DMS 273 treated with DMSO at 0.1 percent for 48 hours (cell line): ENCODE data around the gene SIVA1.
"Not testable (repeated sequence)": the region's sequence is repeated elsewhere in the genome, so short reads cannot be mapped to it uniquely, and the experiment has no call there.

ENCODE experiments used
- DNase-seq: peaks from one replicate; lab custom pipeline; 2025; lab: John Stamatoyannopoulos, UW

Gene SIVA1

DNA sequence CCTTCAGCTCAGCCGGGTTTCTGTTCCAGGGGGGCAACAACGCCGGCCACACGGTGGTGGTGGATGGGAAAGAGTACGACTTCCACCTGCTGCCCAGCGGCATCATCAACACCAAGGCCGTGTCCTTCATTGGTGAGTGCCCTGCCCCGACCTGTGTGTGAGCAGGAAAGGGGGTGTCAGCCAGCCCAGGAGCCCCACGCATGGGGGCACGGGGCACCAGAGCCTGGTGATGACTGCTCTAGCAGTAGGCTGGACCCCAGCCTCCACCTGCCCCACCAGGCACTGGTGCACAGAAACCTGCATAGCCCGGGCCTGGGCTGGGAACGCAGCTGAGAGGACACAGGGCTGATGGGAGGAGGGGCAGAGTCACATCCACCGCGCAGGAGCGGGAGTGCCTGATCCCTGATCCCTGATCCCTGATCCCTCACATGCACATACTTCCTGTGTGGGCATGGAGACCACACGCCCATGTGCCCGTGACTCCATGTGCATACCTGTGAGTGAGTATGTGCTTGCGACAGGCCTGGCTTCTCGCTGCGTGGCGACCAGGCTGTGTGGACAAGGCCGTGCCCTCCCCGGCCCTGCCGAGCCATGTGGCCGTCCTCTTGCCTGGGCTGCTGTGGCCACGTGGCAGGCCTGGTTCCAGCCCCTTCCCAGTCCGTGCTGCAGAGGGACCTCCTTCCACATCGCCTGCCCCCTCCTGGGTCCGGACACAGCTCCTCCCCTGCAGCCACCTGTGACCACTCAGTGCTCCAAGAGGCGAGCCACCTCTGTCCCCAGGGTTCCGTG is 17.8 kb upstream of the SIVA1 start:
- DNase-seq = no peak

DNA sequence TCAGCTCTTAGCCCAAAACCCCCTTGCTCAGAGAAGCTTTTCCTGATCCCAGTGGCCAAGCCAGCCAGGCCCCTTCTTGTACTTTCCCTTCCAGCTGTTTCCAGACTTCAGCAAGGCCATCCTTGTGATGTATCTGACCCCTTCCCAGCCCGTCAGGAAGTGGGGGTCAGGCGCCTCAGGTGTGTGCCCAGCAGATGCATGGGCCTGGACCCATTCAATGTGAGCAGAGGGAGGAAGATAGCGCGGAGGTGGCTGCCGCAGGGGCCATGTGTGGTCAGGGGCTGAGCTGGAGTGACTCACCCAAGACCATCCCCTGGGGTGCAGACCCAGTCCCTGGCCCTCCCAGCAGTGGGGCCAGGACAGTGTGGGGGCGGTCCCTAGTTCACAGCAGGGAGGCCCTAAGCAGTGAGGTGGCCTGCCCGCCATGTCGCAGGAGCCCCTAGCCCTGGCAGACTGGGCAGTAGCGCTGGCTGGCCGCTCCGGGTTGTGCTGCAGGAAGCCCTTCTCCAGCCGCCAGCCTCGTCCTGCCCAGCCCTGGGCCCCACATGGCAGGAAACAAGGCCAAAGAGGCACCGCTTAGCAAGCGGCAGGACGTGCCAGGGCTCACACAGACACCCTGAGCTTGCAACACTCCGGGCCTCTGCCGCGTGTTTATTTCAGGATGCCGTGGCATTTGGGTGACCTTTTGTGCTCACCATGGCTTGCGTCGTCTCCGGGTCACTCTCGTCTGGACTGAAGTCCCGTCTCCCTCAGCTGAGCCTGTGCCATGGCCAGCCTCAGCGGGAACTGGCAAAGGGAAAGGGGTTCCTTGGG is 16.9 kb upstream of the SIVA1 start:
- DNase-seq = no peak

GRCh38 chr14:104738375-104739019 is 14.4 kb upstream of the SIVA1 start:
- no peak for DNase-seq

DNA sequence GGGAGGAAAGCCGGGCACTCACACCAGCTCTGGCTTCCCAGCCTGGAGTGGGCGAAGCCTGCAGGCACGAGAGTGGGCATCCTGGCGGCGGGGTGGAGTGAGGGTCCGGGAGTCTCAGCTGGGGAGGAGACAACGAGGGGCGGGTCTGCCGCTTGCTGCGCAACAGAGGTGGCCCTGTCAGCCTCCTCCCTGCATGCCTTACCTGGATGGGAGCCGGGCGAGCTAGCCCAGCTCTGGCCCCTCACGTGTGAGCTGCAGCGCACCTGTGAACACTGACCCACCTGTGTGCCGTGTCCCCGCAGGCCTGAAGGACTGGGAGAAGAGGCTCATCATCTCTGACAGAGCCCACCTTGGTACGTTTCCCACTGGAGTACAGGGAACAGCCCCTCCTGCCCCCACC is 13.9 kb upstream of the SIVA1 start:
- DNase-seq = no peak

GRCh38 chr14:104739546-104740516 is 13.1 kb upstream of the SIVA1 start:
- no peak for DNase-seq

- DNase-seq = no peak
Observed at GRCh38 chr14:104741108-104741802, 11.7 kb upstream of the SIVA1 start.

DNA sequence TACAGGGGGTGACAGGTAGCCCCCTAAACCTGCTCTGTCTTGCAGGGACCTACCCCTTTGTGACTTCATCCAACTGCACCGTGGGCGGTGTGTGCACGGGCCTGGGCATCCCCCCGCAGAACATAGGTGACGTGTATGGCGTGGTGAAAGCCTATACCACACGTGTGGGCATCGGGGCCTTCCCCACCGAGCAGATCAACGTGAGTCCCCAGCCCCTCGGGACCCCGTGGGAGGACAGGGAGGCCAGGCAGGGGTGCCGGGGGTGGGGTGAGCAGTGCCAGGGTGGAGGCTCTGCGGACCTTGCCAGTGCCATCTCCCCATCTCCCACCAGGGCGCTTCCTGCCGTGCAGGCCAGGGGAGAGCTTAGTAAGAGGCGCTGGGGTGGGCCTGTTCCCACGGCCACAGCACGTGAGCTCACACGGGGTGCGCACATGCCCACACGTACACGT is 11.1 kb upstream of the SIVA1 start:
- DNase-seq = no peak

DNA sequence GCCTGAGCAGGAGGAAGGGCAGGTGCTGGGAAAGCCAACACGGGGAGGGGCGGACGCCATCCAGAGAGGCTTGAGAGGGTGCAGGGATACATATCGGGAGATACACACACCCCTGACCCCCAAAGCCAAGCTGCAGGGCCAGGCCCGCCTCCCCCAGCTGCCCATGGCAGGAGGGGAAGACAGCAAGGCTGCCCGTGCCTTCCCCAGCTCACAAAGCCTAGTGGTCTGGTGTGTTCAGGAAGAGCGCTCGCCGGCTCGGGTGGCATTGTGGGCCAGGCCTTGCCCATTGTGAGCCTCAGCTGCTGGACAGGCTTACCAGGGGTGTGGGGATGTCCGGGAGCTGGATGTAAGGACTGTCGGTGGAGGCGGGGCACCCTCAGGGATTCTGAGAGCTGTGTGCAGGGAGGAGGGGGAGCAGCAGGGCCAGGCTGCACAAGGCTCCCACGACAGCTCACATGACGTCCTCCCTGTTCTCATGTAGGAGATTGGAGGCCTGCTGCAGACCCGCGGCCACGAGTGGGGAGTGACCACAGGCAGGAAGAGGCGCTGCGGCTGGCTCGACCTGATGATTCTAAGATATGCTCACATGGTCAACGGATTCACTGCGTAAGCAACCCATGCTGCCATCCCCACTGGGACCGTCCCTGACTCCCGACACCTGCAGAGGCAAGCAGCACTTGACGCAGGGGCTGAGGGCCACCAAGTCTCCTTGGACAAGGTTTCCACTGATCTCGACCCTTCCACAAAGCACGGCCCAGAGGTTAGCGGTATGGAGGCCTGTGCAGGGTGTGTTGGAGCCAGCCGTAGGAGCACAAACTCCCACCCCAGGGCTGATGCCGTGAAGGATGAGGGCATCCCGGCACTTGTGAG is 10.1 kb upstream of the SIVA1 start:
- DNase-seq = no peak

- no peak for DNase-seq
Observed at GRCh38 chr14:104743461-104744380, 9.2 kb upstream of the SIVA1 start.

GRCh38 chr14:104744484-104744883 is 8.5 kb upstream of the SIVA1 start:
- DNase-seq = no peak

DNA sequence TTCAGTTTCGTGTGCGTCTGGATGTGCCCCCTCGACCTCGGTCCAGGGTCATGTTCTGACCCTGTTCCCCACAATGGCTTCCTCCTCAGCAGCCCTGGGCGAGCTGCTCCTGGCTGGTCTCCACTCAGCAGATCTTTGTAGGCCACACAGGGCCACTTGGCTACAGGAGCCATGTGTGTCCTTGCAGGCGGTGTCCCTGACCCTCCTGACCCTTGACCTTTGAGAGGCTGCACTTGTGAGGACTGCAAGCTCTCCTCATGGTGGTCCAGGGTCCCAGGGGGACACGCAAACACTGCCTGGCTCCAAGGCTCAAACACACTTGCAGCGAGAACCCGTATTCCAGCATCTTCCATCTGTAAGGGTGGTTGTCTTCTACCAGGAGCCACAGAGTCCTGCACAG is 7.5 kb upstream of the SIVA1 start:
- DNase-seq = no peak

- no peak for DNase-seq
Observed at GRCh38 chr14:104746071-104746545, 6.8 kb upstream of the SIVA1 start.

GRCh38 chr14:104746934-104747481 is 5.9 kb upstream of the SIVA1 start:
- no peak for DNase-seq

- no peak for DNase-seq
Observed at GRCh38 chr14:104747876-104748275, 5.1 kb upstream of the SIVA1 start.

DNA sequence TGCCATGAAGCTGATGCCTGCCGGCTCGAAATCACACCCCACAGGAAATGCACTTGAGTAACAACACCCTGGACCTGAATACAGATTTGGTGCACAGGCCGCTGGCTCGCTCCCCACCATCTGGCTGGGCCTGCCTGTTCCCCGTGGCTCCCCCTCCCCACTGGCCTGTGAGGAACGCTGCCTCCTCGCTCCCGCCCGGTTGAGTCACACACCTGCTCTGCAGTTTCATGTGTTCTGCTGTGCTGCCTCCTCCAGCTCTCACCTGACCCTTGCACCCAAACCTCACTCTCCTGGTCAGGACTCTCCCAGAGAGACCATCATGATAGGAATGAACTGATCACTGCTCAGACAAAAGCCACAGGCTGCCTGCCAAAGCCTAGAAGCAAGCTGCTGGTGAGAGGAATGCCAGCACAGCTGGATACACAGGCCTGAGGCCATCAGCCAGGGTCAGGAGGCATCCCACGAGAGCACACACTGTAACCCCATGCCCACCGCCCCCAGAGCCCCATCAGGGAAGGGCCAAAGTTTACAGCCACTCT is 3.8 kb upstream of the SIVA1 start:
- peak; percentile 69 for DNase-seq

GRCh38 chr14:104750056-104750752 is 2.7 kb upstream of the SIVA1 start:
- no peak for DNase-seq

DNA sequence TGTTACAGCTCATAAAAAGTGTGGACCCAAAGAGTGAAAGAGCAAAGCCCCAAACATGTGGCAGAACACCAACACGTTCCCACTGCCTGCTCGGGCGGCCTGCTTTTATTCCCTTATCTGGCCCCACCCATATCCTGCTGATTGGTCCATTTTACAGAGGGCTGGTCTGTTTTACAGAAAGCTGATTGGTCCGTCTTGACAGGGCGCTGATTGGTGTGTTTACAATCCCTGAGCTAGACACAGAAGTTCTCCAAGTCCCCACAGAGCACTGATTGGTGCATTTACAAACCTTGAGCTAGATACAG is 2.2 kb upstream of the SIVA1 start:
- not testable (repeated sequence) for DNase-seq
